Liver (tissue), 9 donors: ENCODE results near the gene MYO7A. TPM values are rescaled to one million over a fixed set of nuclear protein-coding genes. Genes with fewer than 3 reads are reported as not detected.
A peak's percentile ranks its signal among the peaks of the same experiment; 100 is the strongest.

ENCODE experiments used
- DNase-seq: peaks from one replicate; pipeline ENCODE4 v3.0.0-alpha.2; 2017; ENCODE audit warnings: low spot score
- H3K27ac ChIP-seq, 2 donors: one replicate each; pipeline ENCODE4 v1.7.0; 2013; ENCODE audit warnings: inconsistent platforms in 2 of 2, low read length in 2 of 2, control low read depth in 1 of 2, low read depth in 1 of 2, mild to moderate bottlenecking in 1 of 2
- H3K27me3 ChIP-seq, 4 donors: one replicate each; pipeline versions ENCODE4 v1.6.1 to v1.7.0; 2013; ENCODE audit warnings: low read length in 3 of 4, inconsistent platforms in 1 of 4, mild to moderate bottlenecking in 1 of 4, moderate library complexity in 1 of 4; ENCODE audit not compliant: control insufficient read depth in 4 of 4, insufficient read depth in 4 of 4
- H3K36me3 ChIP-seq, 4 donors: one replicate each; pipeline versions ENCODE4 v1.6.1 to v1.7.0; 2013; ENCODE audit warnings: low read length in 3 of 4, mild to moderate bottlenecking in 3 of 4, low read depth in 1 of 4, moderate library complexity in 1 of 4; ENCODE audit not compliant: control insufficient read depth in 4 of 4, insufficient read depth in 3 of 4
- H3K4me1 ChIP-seq, 4 donors: one replicate each; pipeline versions ENCODE4 v1.6.1 to v1.7.0; 2013; ENCODE audit warnings: low read length in 3 of 4, mild to moderate bottlenecking in 3 of 4, moderate library complexity in 1 of 4; ENCODE audit not compliant: control insufficient read depth in 4 of 4, insufficient read depth in 4 of 4
- H3K4me3 ChIP-seq, 3 donors: one replicate each; pipeline versions ENCODE4 v1.6.1 to v1.7.0; 2013; ENCODE audit warnings: low read length in 3 of 3, control low read depth in 1 of 3, low read depth in 1 of 3, mild to moderate bottlenecking in 1 of 3
- H3K9ac ChIP-seq, 2 donors: one replicate each; pipeline ENCODE4 v1.7.0; 2013; ENCODE audit warnings: low read length in 2 of 2, mild to moderate bottlenecking in 2 of 2, moderate library complexity in 2 of 2, control low read depth in 1 of 2, low read depth in 1 of 2
- H3K9me3 ChIP-seq, 4 donors: one replicate each; pipeline versions ENCODE4 v1.6.1 to v1.7.0; 2013; ENCODE audit warnings: low read length in 3 of 4; ENCODE audit not compliant: control insufficient read depth in 4 of 4
- EGR1 ChIP-seq, 2 donors: IDR thresholded peaks; 2 replicates each; pipeline ENCODE4 v1.6.1; 2016 to 2018; ENCODE audit warnings: antibody characterized with exemption in 2 of 2, low read depth in 2 of 2
- FOXA1 ChIP-seq: IDR thresholded peaks from 2 replicates; pipeline ENCODE4 v1.6.1; 2016; ENCODE audit warnings: antibody characterized with exemption
- FOXA2 ChIP-seq: IDR thresholded peaks from 2 replicates; pipeline ENCODE4 v1.6.1; 2016; ENCODE audit warnings: antibody characterized with exemption
- GABPA ChIP-seq, 2 donors: IDR thresholded peaks in 1 of 2; conservative IDR thresholded peaks in 1 of 2; 2 replicates each; pipeline ENCODE4 v1.6.1; 2016; ENCODE audit warnings: antibody characterized with exemption in 2 of 2, mild to moderate bottlenecking in 1 of 2, moderate library complexity in 1 of 2
- HNF4A ChIP-seq, 2 donors: conservative IDR thresholded peaks; 2 replicates each; pipeline ENCODE4 v1.6.1; 2016; ENCODE audit warnings: antibody characterized with exemption in 2 of 2, mild to moderate bottlenecking in 2 of 2
- HNF4G ChIP-seq: IDR thresholded peaks from 2 replicates; pipeline ENCODE4 v1.6.1; 2016; ENCODE audit warnings: antibody characterized with exemption
- JUND ChIP-seq, 2 donors: IDR thresholded peaks; 2 replicates each; pipeline ENCODE4 v1.6.1; 2016; ENCODE audit warnings: antibody characterized with exemption in 2 of 2
- NR2F2 ChIP-seq: IDR thresholded peaks from 2 replicates; pipeline ENCODE4 v1.6.1; 2016; ENCODE audit warnings: antibody characterized with exemption
- RAD21 ChIP-seq, 2 donors: IDR thresholded peaks; 2 replicates each; pipeline ENCODE4 v1.6.1; 2016; ENCODE audit warnings: antibody characterized with exemption in 2 of 2, mild to moderate bottlenecking in 2 of 2
- RXRA ChIP-seq, 2 donors: IDR thresholded peaks; 2 replicates each; pipeline ENCODE4 v1.6.1; 2017 to 2018; ENCODE audit warnings: antibody characterized with exemption in 2 of 2, mild to moderate bottlenecking in 1 of 2
- SP1 ChIP-seq: IDR thresholded peaks from 2 replicates; pipeline ENCODE4 v1.6.1; 2018; ENCODE audit warnings: antibody characterized with exemption, mild to moderate bottlenecking
- TAF1 ChIP-seq: conservative IDR thresholded peaks from 2 replicates; pipeline ENCODE4 v1.6.1; 2016; ENCODE audit warnings: antibody characterized with exemption, mild to moderate bottlenecking
- YY1 ChIP-seq: IDR thresholded peaks from 2 replicates; pipeline ENCODE4 v1.6.1; 2016; ENCODE audit warnings: antibody characterized with exemption, mild to moderate bottlenecking
- WGBS: extraction: QIAGEN DNeasy Blood & Tissue Kit; methylation state at CpG from one replicate; pipeline ENCODE4 v1.1.7; 2013; 5-methylcytosine and 5-hydroxymethylcytosine counted together
- polyA plus RNA-seq, 2 donors: library from polyadenylated mRNA; stranded (reverse) in 1 of 2; unstranded in 1 of 2; fragments of 200-250 nt in 1 of 2; fragments of >200 nt in 1 of 2; fragmentation: Nextera tagmentation in 1 of 2; extraction: Ambion mirVana in 1 of 2; gene quantifications; one replicate each; pipeline versions ENCODE4 v1.2.1 to v1.2.3, GENCODE V29; 2013 to 2015
- total RNA-seq, 2 donors: library from RNA; depleted of rRNA; stranded (reverse); fragments of >200 nt; gene quantifications; one replicate each; pipeline ENCODE4 v1.2.3, GENCODE V29; 2014
- TF ChIP-seq, protein P1 (sequence below): IDR thresholded peaks from 2 replicates; pipeline ENCODE4 v1.6.1; 2016; ENCODE audit warnings: antibody characterized with exemption, mild to moderate bottlenecking
- TF ChIP-seq, protein P2 (sequence below): IDR thresholded peaks from 2 replicates; pipeline ENCODE4 v1.6.1; 2016; ENCODE audit warnings: antibody characterized with exemption
- TF ChIP-seq, protein P3 (sequence below): IDR thresholded peaks from 2 replicates; pipeline ENCODE4 v1.6.1; 2016; ENCODE audit warnings: antibody characterized with exemption
- TF ChIP-seq, protein P4 (sequence below): IDR thresholded peaks from 2 replicates; pipeline ENCODE4 v1.6.1; 2016; ENCODE audit warnings: antibody characterized with exemption
- TF ChIP-seq, protein P5 (sequence below): fragments of 150-350 bp; IDR thresholded peaks from 2 replicates; pipeline ENCODE4 v1.5.1; 2017; ENCODE audit warnings: improper control_type of control experiment, low read depth, low read length; ENCODE audit not compliant: missing input control
- donor health status: healthy.
- donor health status: healthy.
- donor health status: healthy.
- donor health status: healthy.
- donor health status: healthy.

Gene MYO7A
- total and polyA plus RNA-seq, 4 donors, result 7.3 to 33.6 (median 11.3) TPM

DNA sequence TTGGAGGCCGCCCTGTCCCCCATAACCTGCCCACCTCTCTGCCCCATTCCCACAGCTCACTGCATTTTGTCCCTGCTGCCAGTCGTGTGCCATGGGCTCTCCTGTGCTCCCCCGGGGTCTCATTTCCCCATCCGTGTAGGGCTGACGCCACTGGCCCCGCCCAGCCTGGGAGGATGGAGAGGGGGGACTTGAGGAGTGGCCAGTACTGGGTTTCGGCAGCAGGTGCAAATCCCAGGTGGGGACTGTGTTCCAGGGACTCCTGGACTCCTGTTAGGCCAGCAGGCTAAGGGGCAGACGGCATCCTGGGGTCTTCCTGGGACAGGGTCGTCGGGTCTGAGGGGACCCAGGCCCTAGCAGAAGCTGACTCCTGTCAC, 1.2 kb upstream of the MYO7A start:
- 15% methylated on average over 10 of the region's 10 CpGs for WGBS
- DNase-seq, result no peak
- no peaks in the 10 kb centered on the region for H3K27me3 ChIP-seq
- H3K27ac ChIP-seq, result peak overlapping the region; percentile 64 to 68
- peak overlapping the region in 2 of 3 donors; percentile 30 to 31 for H3K4me3 ChIP-seq
- peaks cover 2 to 25% (median 13%) of the 10 kb centered on the region in 4 donors for H3K36me3 ChIP-seq
- no peak for TF ChIP-seq RXRA (IDR thresholded peaks at IDR 0.05)
- TF ChIP-seq EGR1 (IDR thresholded peaks at IDR 0.05; ENCODE audit: low read depth in 2 of 2), result no peak
- no peak for TF ChIP-seq RAD21 (IDR thresholded peaks at IDR 0.05)
- TF ChIP-seq HNF4G, result no peak
- TF ChIP-seq, protein P1, sequence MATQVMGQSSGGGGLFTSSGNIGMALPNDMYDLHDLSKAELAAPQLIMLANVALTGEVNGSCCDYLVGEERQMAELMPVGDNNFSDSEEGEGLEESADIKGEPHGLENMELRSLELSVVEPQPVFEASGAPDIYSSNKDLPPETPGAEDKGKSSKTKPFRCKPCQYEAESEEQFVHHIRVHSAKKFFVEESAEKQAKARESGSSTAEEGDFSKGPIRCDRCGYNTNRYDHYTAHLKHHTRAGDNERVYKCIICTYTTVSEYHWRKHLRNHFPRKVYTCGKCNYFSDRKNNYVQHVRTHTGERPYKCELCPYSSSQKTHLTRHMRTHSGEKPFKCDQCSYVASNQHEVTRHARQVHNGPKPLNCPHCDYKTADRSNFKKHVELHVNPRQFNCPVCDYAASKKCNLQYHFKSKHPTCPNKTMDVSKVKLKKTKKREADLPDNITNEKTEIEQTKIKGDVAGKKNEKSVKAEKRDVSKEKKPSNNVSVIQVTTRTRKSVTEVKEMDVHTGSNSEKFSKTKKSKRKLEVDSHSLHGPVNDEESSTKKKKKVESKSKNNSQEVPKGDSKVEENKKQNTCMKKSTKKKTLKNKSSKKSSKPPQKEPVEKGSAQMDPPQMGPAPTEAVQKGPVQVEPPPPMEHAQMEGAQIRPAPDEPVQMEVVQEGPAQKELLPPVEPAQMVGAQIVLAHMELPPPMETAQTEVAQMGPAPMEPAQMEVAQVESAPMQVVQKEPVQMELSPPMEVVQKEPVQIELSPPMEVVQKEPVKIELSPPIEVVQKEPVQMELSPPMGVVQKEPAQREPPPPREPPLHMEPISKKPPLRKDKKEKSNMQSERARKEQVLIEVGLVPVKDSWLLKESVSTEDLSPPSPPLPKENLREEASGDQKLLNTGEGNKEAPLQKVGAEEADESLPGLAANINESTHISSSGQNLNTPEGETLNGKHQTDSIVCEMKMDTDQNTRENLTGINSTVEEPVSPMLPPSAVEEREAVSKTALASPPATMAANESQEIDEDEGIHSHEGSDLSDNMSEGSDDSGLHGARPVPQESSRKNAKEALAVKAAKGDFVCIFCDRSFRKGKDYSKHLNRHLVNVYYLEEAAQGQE, result no peak
- TF ChIP-seq SP1, result no peak
- TF ChIP-seq NR2F2, result no peak
- TF ChIP-seq FOXA2, result no peak
- no peak for TF ChIP-seq YY1
- no peak for TF ChIP-seq FOXA1
- TF ChIP-seq, protein P2, sequence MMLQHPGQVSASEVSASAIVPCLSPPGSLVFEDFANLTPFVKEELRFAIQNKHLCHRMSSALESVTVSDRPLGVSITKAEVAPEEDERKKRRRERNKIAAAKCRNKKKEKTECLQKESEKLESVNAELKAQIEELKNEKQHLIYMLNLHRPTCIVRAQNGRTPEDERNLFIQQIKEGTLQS, result no peak
- no peak for TF ChIP-seq TAF1
- TF ChIP-seq, protein P3, sequence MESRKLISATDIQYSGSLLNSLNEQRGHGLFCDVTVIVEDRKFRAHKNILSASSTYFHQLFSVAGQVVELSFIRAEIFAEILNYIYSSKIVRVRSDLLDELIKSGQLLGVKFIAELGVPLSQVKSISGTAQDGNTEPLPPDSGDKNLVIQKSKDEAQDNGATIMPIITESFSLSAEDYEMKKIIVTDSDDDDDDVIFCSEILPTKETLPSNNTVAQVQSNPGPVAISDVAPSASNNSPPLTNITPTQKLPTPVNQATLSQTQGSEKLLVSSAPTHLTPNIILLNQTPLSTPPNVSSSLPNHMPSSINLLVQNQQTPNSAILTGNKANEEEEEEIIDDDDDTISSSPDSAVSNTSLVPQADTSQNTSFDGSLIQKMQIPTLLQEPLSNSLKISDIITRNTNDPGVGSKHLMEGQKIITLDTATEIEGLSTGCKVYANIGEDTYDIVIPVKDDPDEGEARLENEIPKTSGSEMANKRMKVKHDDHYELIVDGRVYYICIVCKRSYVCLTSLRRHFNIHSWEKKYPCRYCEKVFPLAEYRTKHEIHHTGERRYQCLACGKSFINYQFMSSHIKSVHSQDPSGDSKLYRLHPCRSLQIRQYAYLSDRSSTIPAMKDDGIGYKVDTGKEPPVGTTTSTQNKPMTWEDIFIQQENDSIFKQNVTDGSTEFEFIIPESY, result no peak
- TF ChIP-seq, protein P4, sequence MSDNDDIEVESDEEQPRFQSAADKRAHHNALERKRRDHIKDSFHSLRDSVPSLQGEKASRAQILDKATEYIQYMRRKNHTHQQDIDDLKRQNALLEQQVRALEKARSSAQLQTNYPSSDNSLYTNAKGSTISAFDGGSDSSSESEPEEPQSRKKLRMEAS, result no peak
- TF ChIP-seq HNF4A (conservative IDR thresholded peaks at IDR 0.05), result no peak
- no peak for TF ChIP-seq JUND (IDR thresholded peaks at IDR 0.05)
- no peak for TF ChIP-seq GABPA (IDR thresholded peaks at IDR 0.05 in 1 of 2, conservative IDR thresholded peaks at IDR 0.05 in 1 of 2)
- TF ChIP-seq, protein P5, sequence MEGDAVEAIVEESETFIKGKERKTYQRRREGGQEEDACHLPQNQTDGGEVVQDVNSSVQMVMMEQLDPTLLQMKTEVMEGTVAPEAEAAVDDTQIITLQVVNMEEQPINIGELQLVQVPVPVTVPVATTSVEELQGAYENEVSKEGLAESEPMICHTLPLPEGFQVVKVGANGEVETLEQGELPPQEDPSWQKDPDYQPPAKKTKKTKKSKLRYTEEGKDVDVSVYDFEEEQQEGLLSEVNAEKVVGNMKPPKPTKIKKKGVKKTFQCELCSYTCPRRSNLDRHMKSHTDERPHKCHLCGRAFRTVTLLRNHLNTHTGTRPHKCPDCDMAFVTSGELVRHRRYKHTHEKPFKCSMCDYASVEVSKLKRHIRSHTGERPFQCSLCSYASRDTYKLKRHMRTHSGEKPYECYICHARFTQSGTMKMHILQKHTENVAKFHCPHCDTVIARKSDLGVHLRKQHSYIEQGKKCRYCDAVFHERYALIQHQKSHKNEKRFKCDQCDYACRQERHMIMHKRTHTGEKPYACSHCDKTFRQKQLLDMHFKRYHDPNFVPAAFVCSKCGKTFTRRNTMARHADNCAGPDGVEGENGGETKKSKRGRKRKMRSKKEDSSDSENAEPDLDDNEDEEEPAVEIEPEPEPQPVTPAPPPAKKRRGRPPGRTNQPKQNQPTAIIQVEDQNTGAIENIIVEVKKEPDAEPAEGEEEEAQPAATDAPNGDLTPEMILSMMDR, result no peak
- H3K9me3 ChIP-seq, result no peaks in the 10 kb centered on the region
- peaks cover 16 to 56% (median 48%) of the 10 kb centered on the region in 4 donors for H3K4me1 ChIP-seq
- H3K9ac ChIP-seq, result peak overlapping the region in 1 of 2 donors; percentile 20
